Activated naive CD4-positive, alpha-beta T cell treated with anti-CD3 and anti-CD28 coated beads, Interleukin-2, amount 50 U/mL, for 16 hours (primary cell): ENCODE results near the gene FIBCD1.
"Not testable (repeated sequence)": the region's sequence is repeated elsewhere in the genome, so short reads cannot be mapped to it uniquely, and the experiment has no call there.

Source experiments
- DNase-seq: peaks from one replicate; pipeline ENCODE4 v3.0.0-alpha.2; 2020

FIBCD1 gene

DNA sequence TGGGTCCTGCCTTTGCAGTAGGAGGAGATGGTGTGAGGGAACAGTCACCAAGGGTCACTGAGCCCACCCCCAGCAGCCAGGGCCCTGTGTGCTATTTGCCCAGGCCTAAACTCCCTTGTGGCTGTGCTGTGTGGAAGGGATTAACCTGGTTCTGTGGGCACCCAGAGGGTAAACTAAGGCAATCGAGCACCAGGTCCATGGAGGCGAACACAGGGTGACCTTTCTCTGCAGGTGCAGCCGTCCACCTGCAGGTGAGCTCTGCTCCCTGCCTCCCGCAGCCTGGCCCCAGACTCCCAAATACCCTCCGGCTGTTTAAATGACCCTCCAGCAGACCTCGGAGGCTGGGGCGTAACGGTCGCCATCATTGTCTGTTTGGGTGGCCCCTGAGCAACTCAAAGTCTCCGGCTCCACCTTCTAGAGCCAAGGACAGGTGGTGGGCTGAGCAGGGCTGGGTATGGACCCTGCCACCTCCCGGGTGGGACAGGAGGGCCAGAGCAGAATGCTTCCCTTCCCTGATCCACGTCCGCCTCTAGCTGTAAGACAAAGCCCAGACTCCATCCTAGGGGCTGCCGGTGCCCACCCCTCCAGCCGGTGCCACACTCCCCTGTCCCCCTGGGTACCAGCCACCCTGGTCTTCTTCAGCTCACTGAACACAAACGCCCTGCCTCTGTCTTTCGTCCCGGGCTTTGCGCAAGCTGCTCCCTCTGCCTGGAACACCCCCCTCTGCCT, 34.1 kb upstream of the FIBCD1 start:
- no peak for DNase-seq

DNA sequence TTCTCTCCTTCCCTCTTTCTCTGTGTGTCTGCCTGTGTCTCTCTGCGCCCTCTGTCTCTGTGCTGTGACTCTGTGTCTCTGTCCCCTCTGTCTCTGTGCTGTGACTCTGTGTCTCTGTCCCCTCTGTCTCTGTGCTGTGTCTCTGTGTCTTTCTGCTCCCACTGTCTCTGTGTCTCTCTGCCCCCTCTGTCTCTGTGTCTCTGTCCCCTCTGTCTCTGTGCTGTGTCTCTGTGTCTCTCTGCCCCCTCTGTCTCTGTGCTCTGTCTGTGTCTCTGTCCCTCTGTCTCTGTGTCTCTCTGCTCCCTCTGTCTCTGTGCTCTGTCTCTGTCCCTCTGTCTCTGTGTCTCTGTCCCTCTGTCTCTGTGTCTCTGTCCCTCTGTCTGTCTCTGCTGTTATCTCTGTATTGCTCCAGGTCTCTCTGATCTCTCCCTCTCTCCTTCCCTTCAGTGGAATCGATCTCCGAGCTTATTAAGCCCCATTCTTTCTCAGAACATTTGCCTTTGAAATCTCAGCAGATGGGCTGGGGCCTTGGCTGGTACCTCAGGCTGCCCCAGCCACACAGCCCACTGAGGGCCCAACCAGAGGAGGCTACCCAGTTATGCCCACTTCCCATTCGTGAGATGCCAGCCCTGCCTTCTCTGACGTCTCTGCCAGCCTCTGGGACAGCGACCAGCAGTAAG, 33.4 kb upstream of the FIBCD1 start:
- DNase-seq, result no peak

DNA sequence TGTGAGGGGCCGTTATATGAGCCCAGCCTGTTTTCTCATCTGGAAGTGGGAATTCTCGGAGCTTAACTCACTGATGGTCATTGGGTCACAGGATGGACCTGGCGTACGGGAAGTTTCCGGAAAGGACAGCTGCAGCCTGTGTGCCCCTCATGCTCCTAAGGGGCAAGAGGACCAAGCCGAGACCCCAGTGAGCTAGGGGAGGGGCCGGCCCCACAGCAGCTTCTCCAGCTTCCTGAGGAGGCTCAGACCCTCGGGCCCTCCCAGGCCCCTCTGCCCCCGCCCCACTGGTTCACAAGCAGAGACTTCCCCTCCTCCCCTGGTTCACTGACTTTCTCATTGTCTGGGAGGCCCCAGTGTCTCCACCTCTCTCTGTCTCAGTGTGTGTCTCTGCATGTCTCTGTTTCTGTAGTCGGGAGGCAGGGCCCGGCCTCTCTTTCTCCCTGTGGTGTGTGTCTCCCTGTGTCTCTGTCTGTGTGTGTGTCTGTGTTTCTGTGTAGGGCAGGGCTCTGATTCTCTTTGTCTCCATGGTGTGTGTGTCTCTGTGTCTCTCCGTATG, 32.3 kb upstream of the FIBCD1 start:
- no peak for DNase-seq

DNA sequence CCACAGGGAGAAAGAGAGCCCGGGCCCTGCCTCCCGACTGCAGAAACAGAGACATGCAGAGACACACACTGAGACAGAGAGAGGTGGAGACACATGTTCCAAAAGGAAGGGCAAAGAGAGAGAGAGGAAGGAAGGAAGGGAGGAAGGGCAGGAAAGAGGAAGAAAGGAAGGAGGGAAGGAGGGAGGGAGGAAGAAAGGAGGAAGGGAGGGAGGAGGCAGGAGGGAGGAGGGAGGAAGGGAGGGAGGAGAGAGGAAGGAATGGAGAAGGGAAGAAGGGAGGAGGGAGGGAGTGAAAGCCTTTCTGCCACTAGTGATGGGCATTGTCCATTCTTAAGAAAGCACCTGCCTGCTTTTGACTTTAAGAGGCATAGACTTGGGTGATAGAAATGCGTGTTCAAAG, 31.8 kb upstream of the FIBCD1 start:
- DNase-seq, result no peak

DNA sequence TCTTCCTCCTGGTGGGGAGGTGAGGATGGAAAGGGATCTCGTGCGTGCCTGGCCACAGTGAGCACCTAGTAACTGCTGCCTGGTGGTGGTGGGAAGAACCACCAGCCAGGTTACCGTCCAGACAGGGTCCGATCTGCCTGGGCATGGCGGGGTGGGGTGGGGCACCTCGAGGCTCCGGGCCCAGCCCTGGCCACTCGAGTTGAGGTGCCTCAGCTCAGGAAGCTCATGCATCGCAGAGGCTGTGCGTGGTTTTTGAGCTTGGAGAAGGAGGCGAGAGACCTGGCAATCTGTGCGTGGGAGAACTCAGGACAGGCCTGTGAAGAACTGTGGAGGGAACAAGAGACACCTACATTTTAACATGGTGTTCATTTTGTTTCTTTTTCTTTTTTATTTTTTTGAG, 31.0 kb upstream of the FIBCD1 start:
- no peak for DNase-seq

DNA sequence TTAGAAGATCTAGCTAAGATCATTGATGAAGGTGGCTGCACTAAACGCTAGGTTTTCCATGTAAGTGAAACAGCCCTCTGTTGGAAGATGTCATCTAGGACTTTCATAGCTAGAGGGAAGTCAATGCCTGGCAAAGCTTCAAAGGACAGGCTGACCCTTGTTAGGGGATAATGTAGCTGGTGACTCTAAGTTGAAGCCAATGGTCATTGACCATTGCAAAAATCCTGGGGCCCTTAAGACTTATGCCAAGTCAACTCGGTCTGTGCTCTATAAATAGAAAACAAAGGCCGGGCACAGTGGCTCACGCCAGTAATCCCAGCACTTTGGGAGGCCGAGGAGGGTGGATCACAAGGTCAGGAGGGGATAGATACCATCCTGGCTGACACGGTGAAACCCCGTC, 26.6 kb upstream of the FIBCD1 start:
- DNase-seq, result no peak

DNA sequence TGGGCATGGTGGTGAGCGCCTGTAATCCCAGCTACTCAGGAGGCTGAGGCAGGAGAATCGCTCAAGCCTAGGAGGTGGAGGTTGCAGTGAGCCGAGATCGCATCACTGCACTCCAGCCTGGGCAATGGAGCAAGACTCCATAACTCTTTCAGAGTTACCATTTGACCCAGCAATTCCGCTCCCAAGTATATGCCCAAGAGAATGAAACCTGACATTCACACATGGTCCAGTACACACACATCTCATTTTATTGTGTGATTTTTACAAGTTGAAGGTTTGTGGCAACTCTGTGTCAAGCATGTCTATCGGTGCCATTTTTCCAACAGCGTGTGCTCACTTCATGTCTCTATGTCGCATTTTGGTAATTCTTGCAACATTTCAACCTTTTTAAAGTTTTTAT, 24.9 kb upstream of the FIBCD1 start:
- DNase-seq, result no peak

DNA sequence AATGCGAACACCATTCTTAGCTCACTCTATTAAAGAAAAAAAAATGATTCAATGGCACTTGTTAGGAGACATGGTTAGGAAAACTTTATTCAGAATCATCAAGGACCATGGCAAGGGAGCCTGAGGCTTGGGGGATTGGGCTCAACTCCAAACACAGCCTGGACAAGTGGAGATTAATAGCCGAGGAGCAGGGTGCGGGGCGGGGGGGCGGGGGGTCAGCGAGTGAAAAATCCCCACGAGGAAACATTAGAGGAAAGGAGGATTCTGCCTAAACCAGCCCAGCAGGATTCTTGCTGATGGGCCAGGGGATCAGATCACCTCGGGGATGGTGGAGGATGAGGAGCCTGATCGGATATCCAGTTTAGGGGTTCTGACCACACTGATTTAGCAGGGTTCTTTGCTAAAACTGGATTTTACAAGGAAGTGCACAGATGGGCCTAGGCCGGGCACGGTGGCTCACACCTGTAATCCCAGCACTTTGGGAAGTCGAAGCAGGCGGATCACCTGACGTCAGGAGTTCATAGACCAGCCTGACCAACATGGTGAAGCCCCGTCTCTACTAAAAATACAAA, 24.4 kb upstream of the FIBCD1 start:
- no peak for DNase-seq

DNA sequence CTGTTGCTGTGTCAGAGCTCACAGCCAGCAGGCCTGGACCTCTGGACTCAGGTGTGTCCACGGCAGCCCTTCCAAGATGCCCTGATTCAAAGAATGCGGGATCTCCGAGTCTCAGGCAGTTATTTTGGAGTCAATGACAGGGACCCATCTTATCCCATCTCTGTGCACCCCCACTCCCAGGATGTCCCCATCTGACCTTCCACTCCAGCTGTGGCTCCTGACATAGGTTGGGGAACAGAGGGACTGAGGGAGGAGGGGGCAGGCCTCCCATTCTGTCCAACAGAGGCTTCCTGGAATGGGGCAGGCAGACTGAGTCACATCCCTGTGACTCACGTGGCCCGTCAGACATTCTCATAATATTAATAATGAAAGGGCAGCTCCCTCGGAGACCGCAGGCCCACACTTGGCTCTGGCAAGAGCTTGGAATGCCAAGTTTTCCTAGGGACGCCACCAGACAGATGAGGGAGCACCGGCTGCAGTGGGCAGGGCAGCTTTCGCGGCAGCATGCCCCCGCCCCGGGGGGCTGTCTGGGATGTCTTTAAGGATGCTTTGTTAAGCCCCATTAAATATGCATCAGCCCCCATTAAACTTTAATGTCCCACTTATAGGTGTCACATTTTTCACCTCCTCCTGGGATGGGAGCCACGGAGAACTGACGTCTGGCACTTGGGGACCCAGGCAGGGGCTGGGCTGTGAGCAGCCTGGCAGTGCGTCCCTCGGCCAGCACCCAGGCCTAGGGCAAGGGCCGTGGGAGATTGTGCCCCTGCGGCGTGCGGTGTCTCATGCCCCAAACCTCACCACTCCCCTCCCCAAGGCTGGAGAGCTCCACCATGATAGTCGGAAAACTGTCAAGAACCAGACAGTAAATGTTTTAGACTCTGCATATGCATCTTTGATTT, 23.6 kb upstream of the FIBCD1 start:
- DNase-seq, result no peak

DNA sequence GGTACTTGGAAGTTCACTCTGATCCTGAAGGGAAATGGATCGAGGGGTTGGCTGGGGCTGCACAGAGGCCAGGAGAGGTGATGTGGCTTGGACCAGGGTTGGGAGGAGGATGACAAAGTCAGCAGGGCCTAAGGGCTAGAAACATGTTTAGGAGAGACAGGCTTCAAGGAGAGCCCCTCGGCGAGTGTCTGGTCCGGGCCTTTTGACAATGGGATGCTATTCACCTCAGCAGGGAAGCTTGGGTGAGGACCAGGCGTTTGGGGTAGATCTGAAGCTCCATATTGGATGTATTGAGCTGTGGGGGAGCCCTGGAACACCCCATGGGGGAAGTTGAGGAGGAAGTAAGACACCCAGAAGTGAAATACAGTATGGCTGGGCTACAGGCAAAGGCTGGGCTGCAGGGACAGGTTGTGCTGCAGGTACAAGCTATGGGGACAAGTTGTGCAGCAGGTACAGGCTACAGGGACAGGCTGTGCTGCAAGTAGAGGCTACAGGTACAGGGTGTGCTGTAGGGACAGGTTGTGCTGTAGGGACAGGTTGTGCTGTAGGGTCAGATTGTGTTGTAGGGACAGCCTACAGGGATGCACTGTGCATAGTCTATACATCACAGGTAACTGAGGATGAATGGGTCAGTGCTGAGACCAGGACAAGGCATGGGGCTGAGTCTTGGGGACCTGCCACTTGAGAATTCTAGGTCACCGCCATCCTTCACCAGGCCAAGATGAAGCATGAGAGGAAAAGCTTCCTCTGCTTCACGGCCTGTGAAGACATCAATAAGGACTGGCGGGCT, 22.7 kb upstream of the FIBCD1 start:
- DNase-seq, result no peak

DNA sequence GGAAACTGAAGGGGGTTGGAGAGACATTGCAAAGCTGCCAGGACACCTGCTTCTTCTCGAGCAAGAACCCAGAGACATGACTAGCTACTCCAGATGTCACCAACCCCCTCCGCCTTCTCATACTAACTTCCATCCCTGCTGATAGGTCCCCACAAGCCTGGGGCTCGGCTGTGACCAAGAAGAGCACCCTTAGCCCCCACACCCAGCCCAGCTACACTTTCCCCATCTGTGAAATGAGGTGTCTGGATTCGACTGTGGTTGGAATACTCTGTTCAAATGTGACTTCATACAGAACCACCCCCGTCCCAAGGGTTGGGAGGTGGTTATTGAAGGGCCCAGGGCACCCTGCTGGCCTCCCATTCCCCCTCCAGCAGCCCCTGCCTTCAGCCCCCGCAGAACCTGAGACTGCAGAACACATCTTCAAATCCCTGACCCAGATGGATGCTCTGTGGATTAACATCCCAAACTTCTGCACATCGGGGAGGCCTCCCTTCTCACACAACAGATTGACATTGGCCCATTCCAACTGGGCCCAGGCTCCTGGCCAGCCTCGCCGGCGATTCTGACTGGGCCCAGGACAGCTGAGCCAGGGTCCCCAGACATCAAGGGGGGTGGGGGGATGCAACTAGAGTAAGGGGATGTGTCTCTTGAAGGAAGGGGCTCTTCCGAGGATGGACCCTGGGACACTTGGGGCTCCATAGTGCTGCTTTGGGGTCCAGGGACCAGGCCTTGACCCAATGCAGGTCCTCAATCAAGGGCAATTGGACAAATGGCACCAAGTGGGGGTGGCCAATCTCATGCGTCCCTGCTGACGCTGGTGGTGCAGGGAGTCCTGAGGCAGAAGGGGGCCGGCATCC, 21.7 kb upstream of the FIBCD1 start:
- no peak for DNase-seq

DNA sequence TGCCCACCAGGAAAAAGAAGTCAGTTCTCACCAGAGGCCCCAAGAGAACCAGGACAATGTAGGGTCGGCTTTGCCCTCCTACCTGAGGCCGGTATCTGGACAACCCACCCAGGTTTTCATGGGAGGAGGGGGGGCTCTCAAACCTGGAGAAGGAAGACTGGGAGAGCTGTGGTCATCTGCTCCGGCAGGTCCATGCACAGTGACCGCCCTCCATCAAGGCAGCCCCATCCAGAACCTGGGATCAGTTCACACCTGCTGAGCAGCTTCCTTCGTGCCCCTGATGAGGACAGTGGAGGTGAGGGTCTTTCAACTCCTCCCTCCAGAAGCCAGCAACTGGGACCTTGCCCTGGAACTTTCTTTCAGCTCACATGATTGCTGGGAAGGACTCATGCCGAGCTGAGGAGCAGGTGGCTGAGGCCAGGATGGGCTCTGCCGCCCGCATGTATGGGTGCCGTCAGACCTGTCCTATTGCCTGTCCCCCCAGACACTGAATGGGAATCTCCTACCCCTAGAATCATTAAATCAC, 20.8 kb upstream of the FIBCD1 start:
- no peak for DNase-seq

DNA sequence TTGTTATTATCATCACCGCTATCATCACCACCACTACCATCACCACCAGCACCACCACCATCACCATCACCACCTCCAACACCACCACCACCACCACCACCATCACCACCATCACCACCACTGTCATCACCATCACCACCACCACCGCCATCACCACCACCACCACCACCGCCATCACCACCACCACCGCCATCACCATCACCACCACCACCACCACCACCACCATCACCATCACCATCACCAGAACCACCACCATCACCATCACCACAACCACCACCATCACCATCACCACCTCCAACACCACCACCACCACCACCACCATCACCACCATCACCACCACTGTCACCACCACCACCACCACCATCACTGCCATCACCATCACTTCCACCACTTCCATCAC, 19.5 kb upstream of the FIBCD1 start:
- DNase-seq, result not testable (repeated sequence)

DNA sequence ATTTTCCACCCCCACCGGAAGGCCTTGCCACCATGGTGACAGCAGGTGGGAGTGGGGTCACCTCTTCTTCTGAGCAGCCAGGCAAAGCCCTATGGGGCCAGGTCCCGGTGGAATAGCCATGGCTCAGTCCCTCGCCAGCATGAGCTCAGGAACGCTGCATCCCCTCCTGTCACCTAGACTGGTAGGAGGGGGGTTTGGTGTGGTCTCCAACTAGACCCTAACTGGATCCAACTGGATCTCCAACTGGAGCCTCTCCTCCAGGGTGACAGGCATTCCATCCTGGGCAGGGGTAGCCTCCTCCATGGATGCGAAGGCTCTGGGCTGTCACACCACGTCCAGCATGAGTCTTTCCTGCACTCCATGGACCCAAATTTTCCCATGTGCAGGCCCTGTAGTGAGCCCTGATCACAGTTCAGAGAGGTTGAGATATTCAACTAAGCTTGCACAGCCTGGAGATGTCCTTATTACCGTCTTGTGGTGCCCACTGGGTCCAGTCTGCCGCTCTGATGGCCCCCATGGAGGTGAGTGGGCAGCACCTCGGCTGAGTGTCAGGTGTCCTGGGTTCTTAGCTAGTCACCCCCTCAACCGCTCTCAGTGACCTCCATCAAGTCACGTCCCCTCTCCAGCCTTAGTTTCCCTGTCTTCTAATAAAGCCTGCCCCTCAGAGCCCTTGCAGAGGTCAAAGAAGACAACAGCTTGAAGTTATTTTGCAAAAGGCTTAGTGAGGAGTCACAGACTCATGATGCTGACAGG, 18.6 kb upstream of the FIBCD1 start:
- no peak for DNase-seq

DNA sequence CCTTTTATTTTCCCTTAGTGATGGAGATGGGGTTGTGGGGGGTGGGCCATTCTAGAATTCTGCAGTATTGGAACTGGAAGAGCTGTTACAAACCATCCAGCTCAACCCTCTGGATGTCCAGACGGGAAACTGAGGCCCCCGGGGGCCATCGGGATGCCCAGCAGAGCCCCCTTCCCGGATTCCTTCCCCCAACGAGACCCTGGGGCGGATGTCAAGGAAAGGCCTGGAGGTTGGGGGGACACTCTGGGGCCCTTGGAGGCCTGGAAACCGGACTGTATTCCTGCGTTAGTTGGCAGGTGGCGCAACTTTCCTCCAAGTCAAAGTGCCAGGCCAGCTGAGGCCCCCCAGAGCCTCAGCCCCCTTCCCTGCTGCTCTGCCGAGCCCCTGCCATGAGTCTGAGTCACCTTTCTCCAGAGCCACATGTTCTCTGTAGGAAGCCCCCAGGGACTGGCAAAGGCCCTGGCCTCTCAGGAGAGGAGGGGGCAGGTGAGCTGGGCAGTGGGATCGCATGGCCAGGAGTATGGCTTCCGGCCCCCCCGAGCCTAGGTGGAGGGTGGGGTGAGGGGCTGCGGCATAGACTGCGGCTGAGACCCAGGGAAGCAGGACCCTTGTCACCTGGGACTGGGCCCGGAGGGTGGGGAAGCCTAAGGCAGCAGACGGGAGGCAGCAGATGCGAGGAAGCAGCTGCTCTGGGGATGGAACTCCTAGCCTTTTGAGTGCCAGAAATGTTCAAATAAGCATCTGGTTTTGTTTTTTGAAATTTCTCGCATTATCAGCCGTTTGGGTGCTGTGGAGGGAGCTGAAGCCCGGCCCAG, 17.8 kb upstream of the FIBCD1 start:
- DNase-seq, result no peak

DNA sequence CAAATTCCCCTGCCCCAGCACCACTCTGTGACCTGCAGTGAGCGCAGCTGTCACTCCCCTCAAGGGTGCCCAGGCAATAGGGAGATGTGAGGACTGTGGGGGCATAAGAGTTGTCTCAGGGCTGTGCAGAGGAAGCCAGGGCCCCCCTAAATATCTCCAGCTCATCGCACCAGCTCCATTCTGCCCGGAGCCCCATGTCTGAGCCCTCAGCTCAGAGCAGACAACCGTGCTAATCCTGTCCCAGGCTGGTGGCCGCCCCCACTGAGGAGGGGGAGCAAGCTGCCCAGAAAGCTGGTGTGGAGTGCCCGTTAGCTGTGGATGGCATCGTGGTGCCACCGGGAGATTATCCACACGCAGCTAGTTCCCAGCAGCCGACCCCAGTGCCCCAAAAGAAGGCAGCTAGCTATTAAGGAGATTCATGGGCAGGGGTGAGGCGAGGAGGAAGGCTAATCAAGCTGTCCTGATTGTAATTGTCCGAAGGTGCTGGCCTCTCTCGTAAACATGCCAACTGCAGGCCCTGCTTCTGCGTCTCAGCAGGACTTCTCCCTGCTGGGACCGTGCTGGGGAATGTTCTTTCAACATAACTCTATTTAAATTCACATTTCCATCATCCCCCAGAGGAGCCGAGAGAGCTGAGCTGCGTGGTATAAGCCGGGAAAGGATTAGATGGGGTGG, 17.0 kb upstream of the FIBCD1 start:
- no peak for DNase-seq

DNA sequence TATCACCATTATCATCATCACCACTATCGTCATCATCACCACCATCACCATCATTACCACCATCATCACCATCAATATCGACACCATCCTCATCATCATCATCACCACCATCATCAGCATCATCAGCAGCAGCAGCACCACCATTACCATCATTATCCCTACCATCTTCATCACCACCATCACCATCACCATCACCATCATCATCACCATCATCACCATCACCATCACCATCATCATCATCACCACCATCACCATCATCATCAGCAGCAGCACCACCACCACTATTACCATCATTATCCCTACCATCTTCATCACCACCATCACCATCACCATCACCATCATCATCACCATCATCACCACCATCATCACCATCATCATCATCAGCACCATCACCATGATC, 15.9 kb upstream of the FIBCD1 start:
- not testable (repeated sequence) for DNase-seq

DNA sequence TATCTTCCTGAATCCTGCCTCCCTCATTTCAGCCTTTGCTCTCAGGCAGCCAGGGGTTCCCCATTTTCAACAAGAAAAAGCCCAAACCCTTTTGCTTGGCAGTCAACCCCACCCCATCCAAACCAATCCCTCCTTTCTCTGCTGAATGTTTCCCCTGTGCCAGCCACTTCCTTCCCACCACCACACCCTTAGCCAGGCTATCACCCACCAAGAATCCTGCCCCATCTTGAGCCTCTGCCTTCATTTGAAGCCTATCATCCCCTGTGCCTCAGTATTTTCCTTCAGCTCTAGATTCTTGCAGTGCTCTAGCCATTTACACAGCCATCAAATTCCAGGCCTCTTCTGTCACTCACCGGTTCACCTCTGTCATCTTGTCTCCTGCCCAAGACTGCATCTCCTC, 15.3 kb upstream of the FIBCD1 start:
- no peak for DNase-seq
